ENCODE results near the gene GABRA1.

The GABRA1 gene

GRCh38 chr5:161889971-161890370, 42.1 kb downstream of the GABRA1 start:
- H3K36me3 ChIP-seq (ENCODE audit: control insufficient read depth, insufficient read depth, low read length) = no peaks in the 10 kb centered on the region
- H3K4me1 ChIP-seq (ENCODE audit: control insufficient read depth, insufficient read depth, low read length) = peaks cover 7% of the 10 kb centered on the region; the same call in 1 of the 2 replicates
- no peak overlapping the region for H3K27ac ChIP-seq (ENCODE audit: low read depth, low read length)
- H3K9me3 ChIP-seq (ENCODE audit: control insufficient read depth, insufficient read depth, low read depth, low read length) = no peaks in the 10 kb centered on the region
- no peaks in the 10 kb centered on the region for H3K27me3 ChIP-seq (ENCODE audit: control insufficient read depth, insufficient read depth, low read length)
- no peak overlapping the region for H3K9ac ChIP-seq (ENCODE audit: low read length)
- H3K4me3 ChIP-seq (ENCODE audit: low read depth, low read length) = no peak overlapping the region

GRCh38 chr5:161895514-161895913, 47.6 kb downstream of the GABRA1 start:
- H3K9ac ChIP-seq (ENCODE audit: low read length) = no peak overlapping the region
- no peaks in the 10 kb centered on the region for H3K36me3 ChIP-seq (ENCODE audit: control insufficient read depth, insufficient read depth, low read length)
- H3K9me3 ChIP-seq (ENCODE audit: control insufficient read depth, insufficient read depth, low read depth, low read length) = no peaks in the 10 kb centered on the region
- H3K4me3 ChIP-seq (ENCODE audit: low read depth, low read length) = no peak overlapping the region
- peaks cover 4% of the 10 kb centered on the region; the same call in 1 of the 2 replicates for H3K4me1 ChIP-seq (ENCODE audit: control insufficient read depth, insufficient read depth, low read length)
- no peaks in the 10 kb centered on the region for H3K27me3 ChIP-seq (ENCODE audit: control insufficient read depth, insufficient read depth, low read length)
- H3K27ac ChIP-seq (ENCODE audit: low read depth, low read length) = no peak overlapping the region

- no peaks in the 10 kb centered on the region for H3K27me3 ChIP-seq (ENCODE audit: control insufficient read depth, insufficient read depth, low read length)
- no peak overlapping the region for H3K4me3 ChIP-seq (ENCODE audit: low read depth, low read length)
Observed at GRCh38 chr5:161897033-161897432, 49.1 kb downstream of the GABRA1 start.

DNA sequence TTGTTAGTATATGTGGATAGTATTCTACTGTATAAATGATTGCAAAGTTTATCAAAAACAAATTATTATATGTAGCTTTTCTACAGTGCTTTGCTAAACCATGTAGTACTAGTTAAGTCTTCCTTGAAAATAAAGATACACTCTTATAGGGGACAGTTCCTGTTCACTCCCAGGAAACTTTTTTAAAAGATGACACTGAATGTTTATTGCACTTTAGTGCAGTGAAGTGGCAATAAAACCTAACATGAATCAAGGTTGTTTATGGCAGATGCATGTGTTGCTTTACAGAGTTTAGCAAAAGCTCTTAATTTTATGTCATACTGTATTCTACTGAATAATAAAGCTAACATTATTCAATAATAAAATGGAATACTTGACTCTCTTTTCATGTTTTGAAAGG, 51.7 kb downstream of the GABRA1 start:
- no peak overlapping the region for H3K27ac ChIP-seq (ENCODE audit: low read depth, low read length)
- no peaks in the 10 kb centered on the region for H3K36me3 ChIP-seq (ENCODE audit: control insufficient read depth, insufficient read depth, low read length)
- no peaks in the 10 kb centered on the region for H3K4me1 ChIP-seq (ENCODE audit: control insufficient read depth, insufficient read depth, low read length)
- H3K4me3 ChIP-seq (ENCODE audit: low read depth, low read length) = no peak overlapping the region
- H3K9me3 ChIP-seq (ENCODE audit: control insufficient read depth, insufficient read depth, low read depth, low read length) = no peaks in the 10 kb centered on the region
- no peaks in the 10 kb centered on the region for H3K27me3 ChIP-seq (ENCODE audit: control insufficient read depth, insufficient read depth, low read length)
- no peak overlapping the region for H3K9ac ChIP-seq (ENCODE audit: low read length)

More at GRCh38 chr5:161897033-161897432, 49.1 kb downstream of the GABRA1 start:
- no peak overlapping the region for H3K9ac ChIP-seq (ENCODE audit: low read length)
- H3K4me1 ChIP-seq (ENCODE audit: control insufficient read depth, insufficient read depth, low read length) = no peaks in the 10 kb centered on the region
- H3K9me3 ChIP-seq (ENCODE audit: control insufficient read depth, insufficient read depth, low read depth, low read length) = no peaks in the 10 kb centered on the region
- no peaks in the 10 kb centered on the region for H3K36me3 ChIP-seq (ENCODE audit: control insufficient read depth, insufficient read depth, low read length)
- H3K27ac ChIP-seq (ENCODE audit: low read depth, low read length) = no peak overlapping the region

GRCh38 chr5:161900981-161901380, 53.1 kb downstream of the GABRA1 start:
- no peaks in the 10 kb centered on the region for H3K27me3 ChIP-seq (ENCODE audit: control insufficient read depth, insufficient read depth, low read length)
- no peak overlapping the region for H3K4me3 ChIP-seq (ENCODE audit: low read depth, low read length)
- no peaks in the 10 kb centered on the region for H3K4me1 ChIP-seq (ENCODE audit: control insufficient read depth, insufficient read depth, low read length)
- H3K9me3 ChIP-seq (ENCODE audit: control insufficient read depth, insufficient read depth, low read depth, low read length) = no peaks in the 10 kb centered on the region
- no peaks in the 10 kb centered on the region for H3K36me3 ChIP-seq (ENCODE audit: control insufficient read depth, insufficient read depth, low read length)
- no peak overlapping the region for H3K9ac ChIP-seq (ENCODE audit: low read length)
- H3K27ac ChIP-seq (ENCODE audit: low read depth, low read length) = no peak overlapping the region

- peaks cover 6% of the 10 kb centered on the region for H3K9me3 ChIP-seq (ENCODE audit: control insufficient read depth, insufficient read depth, low read depth, low read length)
Observed at GRCh38 chr5:161921781-161922180, 73.9 kb downstream of the GABRA1 start.

GRCh38 chr5:161924270-161924669, 76.3 kb downstream of the GABRA1 start:
- H3K27me3 ChIP-seq (ENCODE audit: control insufficient read depth, insufficient read depth, low read length) = no peaks in the 10 kb centered on the region
- H3K27ac ChIP-seq (ENCODE audit: low read depth, low read length) = no peak overlapping the region
- no peaks in the 10 kb centered on the region for H3K4me1 ChIP-seq (ENCODE audit: control insufficient read depth, insufficient read depth, low read length)
- no peaks in the 10 kb centered on the region for H3K36me3 ChIP-seq (ENCODE audit: control insufficient read depth, insufficient read depth, low read length)
- H3K4me3 ChIP-seq (ENCODE audit: low read depth, low read length) = no peak overlapping the region
- no peak overlapping the region for H3K9ac ChIP-seq (ENCODE audit: low read length)
- H3K9me3 ChIP-seq (ENCODE audit: control insufficient read depth, insufficient read depth, low read depth, low read length) = peaks cover 6% of the 10 kb centered on the region

More at GRCh38 chr5:161921781-161922180, 73.9 kb downstream of the GABRA1 start:
- H3K27me3 ChIP-seq (ENCODE audit: control insufficient read depth, insufficient read depth, low read length) = no peaks in the 10 kb centered on the region
- no peaks in the 10 kb centered on the region for H3K4me1 ChIP-seq (ENCODE audit: control insufficient read depth, insufficient read depth, low read length)
- no peak overlapping the region for H3K27ac ChIP-seq (ENCODE audit: low read depth, low read length)
- no peak overlapping the region for H3K4me3 ChIP-seq (ENCODE audit: low read depth, low read length)
- no peaks in the 10 kb centered on the region for H3K36me3 ChIP-seq (ENCODE audit: control insufficient read depth, insufficient read depth, low read length)
- H3K9ac ChIP-seq (ENCODE audit: low read length) = no peak overlapping the region

DNA sequence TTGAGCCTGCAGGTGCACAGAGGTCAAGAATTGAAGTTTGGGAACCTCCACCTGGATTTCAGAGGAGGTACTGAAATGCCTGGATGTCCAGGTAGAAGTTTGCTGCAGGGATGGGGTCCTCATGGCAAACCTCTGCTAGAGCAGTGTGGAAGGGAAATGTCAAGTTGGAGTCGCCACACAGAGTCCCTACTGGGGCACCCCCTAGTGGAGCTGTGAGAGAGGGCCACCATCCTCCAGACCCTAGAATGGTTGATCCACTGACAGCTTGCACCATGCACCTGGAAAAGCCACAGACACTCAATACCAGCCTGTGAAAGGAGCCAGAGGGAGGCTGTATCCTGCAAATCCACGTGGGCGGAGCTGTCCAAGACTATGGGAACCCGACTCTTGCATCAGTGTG, 78.0 kb downstream of the GABRA1 start:
- no peaks in the 10 kb centered on the region for H3K4me1 ChIP-seq (ENCODE audit: control insufficient read depth, insufficient read depth, low read length)
- no peaks in the 10 kb centered on the region for H3K27me3 ChIP-seq (ENCODE audit: control insufficient read depth, insufficient read depth, low read length)
- no peak overlapping the region for H3K27ac ChIP-seq (ENCODE audit: low read depth, low read length)
- H3K4me3 ChIP-seq (ENCODE audit: low read depth, low read length) = no peak overlapping the region
- peaks cover 6% of the 10 kb centered on the region for H3K9me3 ChIP-seq (ENCODE audit: control insufficient read depth, insufficient read depth, low read depth, low read length)
- no peaks in the 10 kb centered on the region for H3K36me3 ChIP-seq (ENCODE audit: control insufficient read depth, insufficient read depth, low read length)
- no peak overlapping the region for H3K9ac ChIP-seq (ENCODE audit: low read length)

DNA sequence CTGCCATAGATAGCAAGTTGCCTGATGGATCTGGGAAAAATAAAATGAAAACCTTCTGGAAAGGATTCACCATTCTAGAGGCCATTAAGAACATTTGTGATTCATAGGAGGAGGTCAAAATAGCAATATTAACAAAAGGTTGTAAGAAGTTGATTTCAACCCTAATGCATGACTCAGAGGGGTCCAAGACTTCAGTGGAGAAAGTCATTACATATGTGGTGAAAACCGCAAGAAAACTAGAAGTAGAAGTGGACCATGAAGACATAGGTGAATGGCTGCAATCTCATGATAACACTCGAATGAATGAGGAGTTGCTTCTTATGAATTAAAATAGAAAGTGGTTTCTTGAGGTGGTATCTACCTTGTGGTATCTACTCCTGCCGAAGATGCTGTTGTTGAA, 86.6 kb downstream of the GABRA1 start:
- no peak overlapping the region for H3K9ac ChIP-seq (ENCODE audit: low read length)
- no peak overlapping the region for H3K27ac ChIP-seq (ENCODE audit: low read depth, low read length)
- H3K4me1 ChIP-seq (ENCODE audit: control insufficient read depth, insufficient read depth, low read length) = no peaks in the 10 kb centered on the region
- no peaks in the 10 kb centered on the region for H3K36me3 ChIP-seq (ENCODE audit: control insufficient read depth, insufficient read depth, low read length)
- no peaks in the 10 kb centered on the region for H3K27me3 ChIP-seq (ENCODE audit: control insufficient read depth, insufficient read depth, low read length)
- H3K4me3 ChIP-seq (ENCODE audit: low read depth, low read length) = no peak overlapping the region
- H3K9me3 ChIP-seq (ENCODE audit: control insufficient read depth, insufficient read depth, low read depth, low read length) = no peaks in the 10 kb centered on the region

GRCh38 chr5:161944974-161945373, 97.1 kb downstream of the GABRA1 start:
- H3K9me3 ChIP-seq (ENCODE audit: control insufficient read depth, insufficient read depth, low read depth, low read length) = no peaks in the 10 kb centered on the region
- no peaks in the 10 kb centered on the region for H3K27me3 ChIP-seq (ENCODE audit: control insufficient read depth, insufficient read depth, low read length)
- H3K27ac ChIP-seq (ENCODE audit: low read depth, low read length) = no peak overlapping the region
- H3K36me3 ChIP-seq (ENCODE audit: control insufficient read depth, insufficient read depth, low read length) = no peaks in the 10 kb centered on the region
- no peak overlapping the region for H3K4me3 ChIP-seq (ENCODE audit: low read depth, low read length)
- no peaks in the 10 kb centered on the region for H3K4me1 ChIP-seq (ENCODE audit: control insufficient read depth, insufficient read depth, low read length)
- no peak overlapping the region for H3K9ac ChIP-seq (ENCODE audit: low read length)

- Histone ChIP-seq H3K27ac (ENCODE audit: low read depth, low read length) (no peak overlapping the region), H3K36me3 (ENCODE audit: control insufficient read depth, insufficient read depth, low read length) (no peaks in the 10 kb centered on the region), H3K27me3 (ENCODE audit: control insufficient read depth, insufficient read depth, low read length) (no peaks in the 10 kb centered on the region), H3K9ac (ENCODE audit: low read length) (no peak overlapping the region), H3K4me3 (ENCODE audit: low read depth, low read length) (no peak overlapping the region), H3K9me3 (ENCODE audit: control insufficient read depth, insufficient read depth, low read depth, low read length) (no peaks in the 10 kb centered on the region), H3K4me1 (ENCODE audit: control insufficient read depth, insufficient read depth, low read length) (no peaks in the 10 kb centered on the region)
Observed at GRCh38 chr5:161946911-161947310, 99.0 kb downstream of the GABRA1 start.
